Kidney epithelial cell (primary cell): ENCODE results near the gene ULBP1. TPM values are rescaled to one million over a fixed set of nuclear protein-coding genes. Genes with fewer than 3 reads are reported as not detected.
"Not testable (repeated sequence)": the region's sequence is repeated elsewhere in the genome, so short reads cannot be mapped to it uniquely, and the experiment has no call there.

Source experiments
- DNase-seq: peaks from one replicate; pipeline ENCODE4 v3.0.0-alpha.2; 2010; ENCODE audit warnings: low read depth
- H3K27me3 ChIP-seq: 2 replicates; pipeline ENCODE4 v1.6.0; 2011; ENCODE audit warnings: low read length; ENCODE audit not compliant: control insufficient read depth, insufficient read depth
- H3K36me3 ChIP-seq: 2 replicates; pipeline ENCODE4 v1.5.1; 2011; ENCODE audit warnings: low read length; ENCODE audit not compliant: control insufficient read depth, insufficient read depth
- H3K4me3 ChIP-seq: 2 replicates; pipeline ENCODE4 v1.5.1; 2011; ENCODE audit warnings: low read depth, mild to moderate bottlenecking, control low read depth, low read length
- total RNA-seq: library from RNA; depleted of rRNA; stranded (reverse); fragments of >200 nt; gene quantifications from 2 replicates; pipeline ENCODE4 v1.2.3, GENCODE V29; 2015
- TF ChIP-seq, protein P1 (sequence below): IDR thresholded peaks from 2 replicates; pipeline ENCODE4 v1.5.1; 2011; ENCODE audit warnings: mild to moderate bottlenecking, moderate library complexity, low read length, control low read depth, inconsistent platforms; ENCODE audit not compliant: insufficient read depth, poor library complexity, severe bottlenecking

The ULBP1 gene
- total RNA-seq, 1 donor from 2014 or later, result 6.0 TPM

DNA sequence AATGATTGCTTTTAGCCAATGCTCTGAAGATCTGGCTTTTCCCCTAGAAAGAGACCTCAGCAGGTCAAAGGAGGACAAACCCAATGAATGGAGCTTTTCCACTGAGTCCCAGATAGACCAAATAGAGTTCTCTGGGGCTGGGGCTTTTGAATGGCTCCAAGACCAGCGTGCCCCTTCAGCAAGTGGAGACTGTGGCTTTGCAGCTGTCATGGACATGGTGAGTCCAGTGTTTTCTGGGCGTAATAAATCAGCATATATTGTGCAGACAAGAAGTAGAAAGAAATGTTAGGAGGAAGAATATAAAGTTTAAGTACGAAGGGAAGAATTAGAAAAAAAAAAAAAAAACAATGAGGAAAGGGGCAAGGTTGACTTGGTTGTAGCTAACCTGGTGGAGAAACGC lies 28.1 kb downstream of the ULBP1 start:
- Histone ChIP-seq H3K27me3 (peaks cover 65% of the 10 kb centered on the region), H3K36me3 (no peaks in the 10 kb centered on the region), H3K4me3 (no peak overlapping the region)
- no peak for DNase-seq
- TF ChIP-seq, protein P1, sequence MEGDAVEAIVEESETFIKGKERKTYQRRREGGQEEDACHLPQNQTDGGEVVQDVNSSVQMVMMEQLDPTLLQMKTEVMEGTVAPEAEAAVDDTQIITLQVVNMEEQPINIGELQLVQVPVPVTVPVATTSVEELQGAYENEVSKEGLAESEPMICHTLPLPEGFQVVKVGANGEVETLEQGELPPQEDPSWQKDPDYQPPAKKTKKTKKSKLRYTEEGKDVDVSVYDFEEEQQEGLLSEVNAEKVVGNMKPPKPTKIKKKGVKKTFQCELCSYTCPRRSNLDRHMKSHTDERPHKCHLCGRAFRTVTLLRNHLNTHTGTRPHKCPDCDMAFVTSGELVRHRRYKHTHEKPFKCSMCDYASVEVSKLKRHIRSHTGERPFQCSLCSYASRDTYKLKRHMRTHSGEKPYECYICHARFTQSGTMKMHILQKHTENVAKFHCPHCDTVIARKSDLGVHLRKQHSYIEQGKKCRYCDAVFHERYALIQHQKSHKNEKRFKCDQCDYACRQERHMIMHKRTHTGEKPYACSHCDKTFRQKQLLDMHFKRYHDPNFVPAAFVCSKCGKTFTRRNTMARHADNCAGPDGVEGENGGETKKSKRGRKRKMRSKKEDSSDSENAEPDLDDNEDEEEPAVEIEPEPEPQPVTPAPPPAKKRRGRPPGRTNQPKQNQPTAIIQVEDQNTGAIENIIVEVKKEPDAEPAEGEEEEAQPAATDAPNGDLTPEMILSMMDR, result no peak

DNA sequence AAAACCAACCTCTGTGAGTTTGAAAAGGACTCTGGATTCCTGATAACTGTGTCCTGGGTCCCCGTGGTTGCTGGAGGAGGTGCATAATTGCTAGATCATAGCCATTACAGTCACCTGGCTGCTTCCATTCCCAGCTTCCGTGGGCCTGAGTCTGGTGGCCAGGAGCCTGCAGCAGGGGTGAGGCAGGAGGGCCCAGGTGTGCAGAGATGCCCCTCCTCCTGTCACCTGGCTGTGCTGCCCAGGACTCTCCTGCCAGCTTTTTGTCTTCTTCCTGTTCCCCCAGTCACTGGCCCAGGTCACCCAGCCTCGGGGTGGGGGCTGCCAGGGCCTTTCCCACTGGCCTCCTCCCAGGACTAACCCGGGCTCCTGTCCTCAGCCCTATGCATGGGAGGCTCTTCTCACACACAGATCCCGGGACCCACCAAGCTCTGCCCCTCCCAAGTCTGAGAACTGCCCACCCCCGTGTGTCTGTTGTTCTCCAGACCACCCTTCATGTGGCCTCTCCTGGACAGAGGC lies 31.6 kb downstream of the ULBP1 start:
- no peak overlapping the region for H3K4me3 ChIP-seq
- no peak for DNase-seq
- TF ChIP-seq, protein P1, result no peak
- H3K27me3 ChIP-seq, result peaks cover 37% of the 10 kb centered on the region
- H3K36me3 ChIP-seq, result no peaks in the 10 kb centered on the region

GRCh38 chr6:149995971-149996370 lies 32.2 kb downstream of the ULBP1 start:
- no peak for DNase-seq
- TF ChIP-seq, protein P1, result no peak
- Histone ChIP-seq H3K27me3 (peaks cover 30% of the 10 kb centered on the region), H3K4me3 (no peak overlapping the region), H3K36me3 (no peaks in the 10 kb centered on the region)

DNA sequence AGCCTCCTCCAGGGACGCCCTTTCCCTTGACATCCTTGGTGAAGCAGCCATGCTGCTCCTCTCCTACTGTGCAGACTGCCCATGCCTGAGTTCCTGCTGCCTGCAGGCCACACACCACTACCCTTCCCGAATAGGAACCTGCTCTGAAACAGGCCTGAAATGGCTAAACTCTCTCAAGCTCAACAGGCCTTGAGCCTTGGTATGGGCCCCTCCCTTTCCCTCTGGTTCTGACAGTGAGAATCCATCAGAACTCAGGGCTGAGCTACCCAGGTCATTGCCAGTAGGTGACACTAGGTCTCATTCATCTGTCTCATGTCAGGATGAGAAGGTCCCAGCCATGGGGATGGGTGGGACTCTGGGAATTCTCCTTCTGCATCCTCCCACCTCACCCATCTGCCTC lies 35.9 kb downstream of the ULBP1 start:
- DNase-seq, result no peak
- H3K36me3 ChIP-seq, result no peaks in the 10 kb centered on the region
- no peak overlapping the region for H3K4me3 ChIP-seq
- H3K27me3 ChIP-seq, result peaks cover 14% of the 10 kb centered on the region
- TF ChIP-seq, protein P1, result no peak

DNA sequence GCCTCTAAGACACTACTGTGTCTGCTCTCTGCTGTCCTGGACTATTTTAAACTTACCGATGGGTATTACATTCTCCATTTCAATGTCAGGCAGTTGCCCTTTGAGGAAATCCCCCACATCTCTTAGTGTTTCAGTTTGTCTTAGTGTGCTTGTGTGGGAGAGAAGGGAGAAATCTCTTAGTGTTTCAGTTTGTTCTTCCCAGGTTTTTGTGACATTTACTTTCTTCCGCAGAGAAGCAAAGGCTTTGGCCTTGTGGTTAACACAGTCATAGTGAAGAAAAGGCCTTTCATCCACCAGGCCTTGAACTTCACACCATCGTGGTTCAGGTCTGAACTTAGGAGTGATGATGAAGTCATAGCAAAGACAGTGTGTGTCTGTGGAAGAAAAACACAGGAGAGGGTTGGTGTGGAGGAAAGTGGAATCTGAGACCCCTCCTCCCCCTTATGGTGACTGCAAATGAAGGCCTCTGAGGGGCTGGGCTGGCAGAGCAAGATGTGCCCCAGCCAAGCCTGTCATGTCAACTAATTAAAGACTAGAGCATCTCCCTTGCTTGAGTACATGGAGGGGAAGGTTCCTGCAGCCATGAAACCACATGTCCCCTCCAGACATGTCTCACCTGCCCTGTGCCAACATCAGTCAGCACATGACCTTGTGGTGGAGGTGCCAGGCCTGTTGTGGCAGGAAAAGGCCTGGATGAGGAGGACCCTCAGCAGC lies 37.7 kb downstream of the ULBP1 start:
- TF ChIP-seq, protein P1, result no peak
- H3K27me3 ChIP-seq, result peaks cover 5% of the 10 kb centered on the region
- no peaks in the 10 kb centered on the region for H3K36me3 ChIP-seq
- H3K4me3 ChIP-seq, result no peak overlapping the region
- DNase-seq, result no peak

DNA sequence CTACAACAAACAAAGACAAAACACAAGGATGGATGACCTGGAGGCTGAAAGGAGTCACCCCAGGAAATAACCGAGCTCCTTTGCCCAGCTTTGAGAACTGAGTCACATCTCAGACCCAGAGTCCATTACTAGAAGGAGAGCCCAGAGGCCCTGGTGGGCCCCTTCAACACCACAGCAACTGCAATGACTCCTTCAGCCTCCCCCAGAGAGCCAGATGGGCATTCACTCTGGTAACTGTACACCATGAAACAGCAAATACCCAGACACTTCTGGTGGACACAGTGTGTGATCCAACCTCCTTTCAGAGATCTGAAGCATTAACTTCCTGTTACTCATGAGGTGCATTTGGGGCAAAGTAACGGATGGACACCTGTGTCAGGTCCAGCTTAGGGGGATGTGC lies 39.0 kb downstream of the ULBP1 start:
- Histone ChIP-seq H3K4me3 (no peak overlapping the region), H3K36me3 (no peaks in the 10 kb centered on the region), H3K27me3 (peaks cover 5% of the 10 kb centered on the region)
- TF ChIP-seq, protein P1, result no peak
- no peak for DNase-seq

- H3K4me3 ChIP-seq, H3K36me3 ChIP-seq, DNase-seq, H3K27me3 ChIP-seq: not testable (repeated sequence)
Observed at GRCh38 chr6:150003599-150003998, 39.9 kb downstream of the ULBP1 start.
